AG04450 (cell line): Measurements from ENCODE around the gene RASA3. TPM values are rescaled to one million over a fixed set of nuclear protein-coding genes. Genes with fewer than 3 reads are reported as not detected.
"Not testable (repeated sequence)": the region's sequence is repeated elsewhere in the genome, so short reads cannot be mapped to it uniquely, and the experiment has no call there.

Source experiments
- CTCF ChIA-PET: fragments of 300-600, 350-600 bp; formaldehyde crosslinking; extraction: SDS; loops from one replicate; lab custom pipeline; 2022; ENCODE audit warnings: antibody characterized with exemption, inconsistent platforms; lab: Charles Lee
- POLR2A ChIA-PET: fragments of 350-600 bp; formaldehyde crosslinking; extraction: SDS; loops from one replicate; lab custom pipeline; 2021; ENCODE audit warnings: antibody characterized with exemption, inconsistent platforms; lab: Yijun Ruan, JAX
- DNase-seq: peaks from one replicate; pipeline ENCODE4 v3.0.0-alpha.2; 2011; ENCODE audit warnings: low read depth, low spot score
- H3K27ac ChIP-seq: one replicate; pipeline ENCODE4 v1.5.1; 2012; ENCODE audit warnings: low read depth, low read length, control low read depth
- H3K27me3 ChIP-seq: one replicate; pipeline ENCODE4 v1.6.0; 2012; ENCODE audit warnings: low read length; ENCODE audit not compliant: control insufficient read depth, insufficient read depth
- H3K4me3 ChIP-seq: 2 replicates; pipeline ENCODE4 v1.5.1; 2011; ENCODE audit warnings: mild to moderate bottlenecking, low read depth, low read length, control low read depth
- H3K9me3 ChIP-seq: 2 replicates; pipeline ENCODE4 v1.5.1; 2012; ENCODE audit warnings: low read length; ENCODE audit not compliant: control insufficient read depth, insufficient read depth
- polyA minus RNA-seq: library from RNA; depleted of rRNA, polyadenylated mRNA; stranded (reverse); fragments of >200 nt; gene quantifications from 2 replicates; pipeline ENCODE4 v1.2.3, GENCODE V29; 2011; rRNA and poly(A)+ RNA removed
- polyA plus RNA-seq: library from polyadenylated mRNA; depleted of rRNA; stranded (reverse); fragments of >200 nt; gene quantifications from 2 replicates; pipeline ENCODE4 v1.2.3, GENCODE V29; 2011; rRNA removed
- TF ChIP-seq, protein P1 (sequence below): IDR thresholded peaks from 2 replicates; pipeline ENCODE4 v1.5.1; 2011; ENCODE audit warnings: low read depth, low read length, control low read depth, inconsistent platforms

The RASA3 gene
- polyA plus RNA-seq (25.2 and 26.8 TPM in 2 replicates), polyA minus RNA-seq (32.8 and 38.1 TPM in 2 replicates)

GRCh38 chr13:114132419-114133121 lies at the start of gene RASA3:
TSS of gene RASA3 (minus strand) at chr13:114132623. CDS start at chr13:114132489, 134 bp downstream.
- no peaks in the 10 kb centered on the region for H3K27me3 ChIP-seq
- ChIA-PET CTCF (no interaction called here), POLR2A (interaction anchor here (0.6 to 2.4 kb wide), 2 partner anchors 67 to 89 kb away, joined by 3 to 13 read pairs; no protein-coding TSS in a partner anchor)
- no peak for DNase-seq
- TF ChIP-seq, protein P1, sequence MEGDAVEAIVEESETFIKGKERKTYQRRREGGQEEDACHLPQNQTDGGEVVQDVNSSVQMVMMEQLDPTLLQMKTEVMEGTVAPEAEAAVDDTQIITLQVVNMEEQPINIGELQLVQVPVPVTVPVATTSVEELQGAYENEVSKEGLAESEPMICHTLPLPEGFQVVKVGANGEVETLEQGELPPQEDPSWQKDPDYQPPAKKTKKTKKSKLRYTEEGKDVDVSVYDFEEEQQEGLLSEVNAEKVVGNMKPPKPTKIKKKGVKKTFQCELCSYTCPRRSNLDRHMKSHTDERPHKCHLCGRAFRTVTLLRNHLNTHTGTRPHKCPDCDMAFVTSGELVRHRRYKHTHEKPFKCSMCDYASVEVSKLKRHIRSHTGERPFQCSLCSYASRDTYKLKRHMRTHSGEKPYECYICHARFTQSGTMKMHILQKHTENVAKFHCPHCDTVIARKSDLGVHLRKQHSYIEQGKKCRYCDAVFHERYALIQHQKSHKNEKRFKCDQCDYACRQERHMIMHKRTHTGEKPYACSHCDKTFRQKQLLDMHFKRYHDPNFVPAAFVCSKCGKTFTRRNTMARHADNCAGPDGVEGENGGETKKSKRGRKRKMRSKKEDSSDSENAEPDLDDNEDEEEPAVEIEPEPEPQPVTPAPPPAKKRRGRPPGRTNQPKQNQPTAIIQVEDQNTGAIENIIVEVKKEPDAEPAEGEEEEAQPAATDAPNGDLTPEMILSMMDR: no peak
- peak within 1 kb of the TSS; percentile 93 for H3K4me3 ChIP-seq
- H3K9me3 ChIP-seq: no peaks in the 10 kb centered on the region
- peak within 1 kb of the TSS; percentile 96 for H3K27ac ChIP-seq

GRCh38 chr13:114179087-114179658 lies 46.8 kb upstream of the RASA3 start, which contains the start of gene CFAP97D2:
TSS of gene CFAP97D2 (plus strand) at chr13:114179257. CDS start at chr13:114179331, 74 bp downstream.
- H3K27me3 ChIP-seq: peaks cover 33% of the 10 kb centered on the region
- no peak within 1 kb of the TSS for H3K27ac ChIP-seq
- no peak within 1 kb of the TSS for H3K4me3 ChIP-seq
- CTCF ChIA-PET: interaction anchor here (0.6 kb wide), 1 partner anchor 209 kb away, joined by 3 read pairs; no protein-coding TSS in a partner anchor
- TF ChIP-seq, protein P1: no peak
- no peak for DNase-seq
- POLR2A ChIA-PET: no interaction called here
- H3K9me3 ChIP-seq: no peaks in the 10 kb centered on the region

GRCh38 chr13:114177245-114178010 lies 45.0 kb upstream of the RASA3 start:
- Histone ChIP-seq H3K27ac (no peak overlapping the region), H3K27me3 (peaks cover 33% of the 10 kb centered on the region), H3K9me3 (peaks cover 8% of the 10 kb centered on the region; the same call in 1 of the 2 replicates), H3K4me3 (no peak overlapping the region)
- ChIA-PET CTCF (no interaction called here), POLR2A (no interaction called here)
- TF ChIP-seq, protein P1: no peak
- no peak for DNase-seq

DNA sequence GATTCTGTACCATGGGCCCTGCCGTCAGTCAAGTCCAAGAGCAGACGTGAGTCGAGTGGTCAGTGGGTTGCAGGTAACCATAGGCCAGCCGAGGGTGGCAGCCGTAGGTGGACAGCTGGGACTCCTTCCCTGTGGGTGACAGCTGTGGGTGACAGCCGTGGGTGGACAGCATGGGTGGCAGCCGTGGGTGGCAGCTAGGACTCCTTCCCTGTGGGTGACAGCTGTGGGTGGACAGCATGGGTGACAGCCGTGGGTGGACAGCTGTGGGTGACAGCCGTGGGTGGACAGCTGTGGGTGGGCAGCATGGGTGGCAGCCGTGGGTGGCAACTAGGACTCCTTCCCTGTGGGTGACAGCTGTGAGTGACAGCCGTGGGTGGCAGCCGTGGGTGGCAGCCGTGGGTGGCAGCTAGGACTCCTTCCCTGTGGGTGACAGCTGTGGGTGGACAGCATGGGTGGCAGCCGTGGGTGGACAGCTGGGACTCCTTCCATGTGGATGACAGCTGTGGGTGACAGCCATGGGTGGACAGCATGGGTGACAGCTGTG lies 44.0 kb upstream of the RASA3 start:
- H3K9me3 ChIP-seq, H3K4me3 ChIP-seq, DNase-seq, H3K27ac ChIP-seq, CTCF ChIA-PET: not testable (repeated sequence)
- POLR2A ChIA-PET: interaction anchor here (1.0 kb wide), 1 partner anchor 34 kb away, joined by 4 read pairs; no protein-coding TSS in a partner anchor
- peaks cover 29% of the 10 kb centered on the region for H3K27me3 ChIP-seq

DNA sequence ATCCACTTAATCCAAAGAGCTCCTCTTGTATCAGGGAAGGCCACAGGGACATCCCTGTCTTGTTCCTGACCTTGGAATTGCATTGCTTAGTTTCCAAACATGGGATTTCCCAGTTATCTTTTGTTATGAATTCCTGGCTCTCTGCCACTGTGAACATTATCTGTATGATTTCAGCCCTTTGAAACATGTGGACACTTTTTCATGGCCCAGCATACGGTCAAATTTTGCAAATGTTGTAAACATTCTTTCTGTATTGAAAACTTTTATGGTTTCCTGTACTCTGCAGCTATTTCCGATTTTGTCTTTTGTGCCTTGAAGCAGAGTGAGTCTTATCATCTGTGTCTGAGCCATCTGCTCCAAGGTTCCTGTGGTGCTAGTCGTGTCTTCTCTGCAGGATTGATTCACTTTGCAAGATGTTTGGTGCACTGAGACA lies 42.1 kb upstream of the RASA3 start:
- TF ChIP-seq, protein P1: no peak
- peaks cover 22% of the 10 kb centered on the region for H3K27me3 ChIP-seq
- POLR2A ChIA-PET: no interaction called here
- CTCF ChIA-PET: no interaction called here
- no peak overlapping the region for H3K4me3 ChIP-seq
- DNase-seq: no peak
- H3K27ac ChIP-seq: no peak overlapping the region
- H3K9me3 ChIP-seq: peaks cover 8% of the 10 kb centered on the region; the same call in 1 of the 2 replicates
